Ovary (tissue), 3 donors: ENCODE results near the gene OR4P4.

ENCODE experiments used
- EP300 ChIP-seq: sonication (generic); formaldehyde crosslinking; IDR thresholded peaks from one replicate; pipeline ENCODE4 v1.6.1; 2017; ENCODE audit warnings: antibody characterized with exemption
- POLR2A ChIP-seq: fragments of 450-650 bp; IDR thresholded peaks from one replicate; pipeline ENCODE4 v1.6.1; 2017; ENCODE audit warnings: antibody characterized with exemption, mild to moderate bottlenecking, moderate library complexity
- TF ChIP-seq, protein P1 (sequence below), 3 donors: fragments of 450-650 bp in 2 of 3; fragments of 200-600 bp in 1 of 3; IDR thresholded peaks; one replicate each; pipeline versions ENCODE4 v1.5.1 to v1.8.0; 2016 to 2022; ENCODE audit warnings: antibody characterized with exemption in 3 of 3, mild to moderate bottlenecking in 1 of 3
- donor health status: DM: no; HTN: no; CAD: no.

- TF ChIP-seq POLR2A, result no peak
- TF ChIP-seq, protein P1, sequence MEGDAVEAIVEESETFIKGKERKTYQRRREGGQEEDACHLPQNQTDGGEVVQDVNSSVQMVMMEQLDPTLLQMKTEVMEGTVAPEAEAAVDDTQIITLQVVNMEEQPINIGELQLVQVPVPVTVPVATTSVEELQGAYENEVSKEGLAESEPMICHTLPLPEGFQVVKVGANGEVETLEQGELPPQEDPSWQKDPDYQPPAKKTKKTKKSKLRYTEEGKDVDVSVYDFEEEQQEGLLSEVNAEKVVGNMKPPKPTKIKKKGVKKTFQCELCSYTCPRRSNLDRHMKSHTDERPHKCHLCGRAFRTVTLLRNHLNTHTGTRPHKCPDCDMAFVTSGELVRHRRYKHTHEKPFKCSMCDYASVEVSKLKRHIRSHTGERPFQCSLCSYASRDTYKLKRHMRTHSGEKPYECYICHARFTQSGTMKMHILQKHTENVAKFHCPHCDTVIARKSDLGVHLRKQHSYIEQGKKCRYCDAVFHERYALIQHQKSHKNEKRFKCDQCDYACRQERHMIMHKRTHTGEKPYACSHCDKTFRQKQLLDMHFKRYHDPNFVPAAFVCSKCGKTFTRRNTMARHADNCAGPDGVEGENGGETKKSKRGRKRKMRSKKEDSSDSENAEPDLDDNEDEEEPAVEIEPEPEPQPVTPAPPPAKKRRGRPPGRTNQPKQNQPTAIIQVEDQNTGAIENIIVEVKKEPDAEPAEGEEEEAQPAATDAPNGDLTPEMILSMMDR (IDR thresholded peaks at IDR 0.05), result no peak
- no peak for TF ChIP-seq EP300
These were observed 38.9 kb downstream of the OR4P4 start for GRCh38 chr11:55673860-55674259.
